ENCODE measurements around the gene NT5DC1. TPM values are rescaled to one million over a fixed set of nuclear protein-coding genes. Genes with fewer than 3 reads are reported as not detected.

NT5DC1 gene
- total and polyA plus RNA-seq, 11 donors = 6.5 to 72.4 (median 50.9) TPM

- Histone ChIP-seq H3K4me1 (peaks cover 0 to 5% (median 0%) of the 10 kb centered on the region in 12 donors), H3K4me3 (no peak overlapping the region), H3K9me3 (peaks cover 0 to 14% (median 6%) of the 10 kb centered on the region in 12 donors), H3K27me3 (no peaks in the 10 kb centered on the region), H3K36me3 (no peaks in the 10 kb centered on the region), H3K27ac (no peak overlapping the region)
- ATAC-seq = no peak
- TF ChIP-seq CTCF (IDR thresholded peaks at IDR 0.05) (no peak), POLR2A (IDR thresholded peaks at IDR 0.05) (no peak)
- DNase-seq = no peak
- intact Hi-C loops (cut with DNase I) = no loop called here
Measured at GRCh38 chr6:116180375-116180774, 79.7 kb downstream of the NT5DC1 start.

GRCh38 chr6:116189472-116189871, 88.8 kb downstream of the NT5DC1 start:
- DNase-seq (no peak), ATAC-seq (peak in 3 of 4 donors; percentile 21 to 32 (median 22))
- WGBS, 4 donors = 45 to 65% (median 59%) methylated on average over 2 of the region's 2 CpGs
- Histone ChIP-seq H3K4me1 (peaks cover 0 to 44% (median 15%) of the 10 kb centered on the region in 12 donors), H3K27me3 (no peaks in the 10 kb centered on the region), H3K4me3 (no peak overlapping the region), H3K9me3 (no peaks in the 10 kb centered on the region), H3K36me3 (no peaks in the 10 kb centered on the region), H3K27ac (peak overlapping the region in 3 of 12 donors; percentile 11 to 31 (median 29))
- intact Hi-C loops (cut with DNase I) = no loop called here
- TF ChIP-seq CTCF (IDR thresholded peaks at IDR 0.05) (no peak), POLR2A (IDR thresholded peaks at IDR 0.05) (no peak)

GRCh38 chr6:116190550-116190949, 89.9 kb downstream of the NT5DC1 start:
- peak in 3 of 4 donors; percentile 22 to 38 (median 25) for ATAC-seq
- intact Hi-C loops (cut with DNase I) = no loop called here
- 22 to 32% (median 29%) methylated on average over 4 of the region's 4 CpGs for WGBS, 4 donors

GRCh38 chr6:116191881-116192280, 91.2 kb downstream of the NT5DC1 start:
- TF ChIP-seq POLR2A (IDR thresholded peaks at IDR 0.05) = no peak
- no peak for TF ChIP-seq CTCF (IDR thresholded peaks at IDR 0.05)
- no peaks in the 10 kb centered on the region for H3K27me3 ChIP-seq
- no peak overlapping the region for H3K4me3 ChIP-seq
- ATAC-seq (no peak), DNase-seq (no peak)
- H3K27ac ChIP-seq = no peak overlapping the region
- H3K9me3 ChIP-seq = no peaks in the 10 kb centered on the region
- peaks cover 0 to 53% (median 15%) of the 10 kb centered on the region in 12 donors for H3K4me1 ChIP-seq
- WGBS, 4 donors = 92 to 99% (median 96%) methylated on average over 2 of the region's 2 CpGs
- intact Hi-C loops (cut with DNase I) = no loop called here
- no peaks in the 10 kb centered on the region for H3K36me3 ChIP-seq

More at GRCh38 chr6:116190550-116190949, 89.9 kb downstream of the NT5DC1 start:
- TF ChIP-seq CTCF (IDR thresholded peaks at IDR 0.05) = no peak
- TF ChIP-seq POLR2A (IDR thresholded peaks at IDR 0.05) = no peak
- Histone ChIP-seq H3K4me1 (peaks cover 0 to 45% (median 15%) of the 10 kb centered on the region in 12 donors), H3K27ac (peak overlapping the region in 3 of 12 donors; percentile 11 to 29 (median 11)), H3K36me3 (no peaks in the 10 kb centered on the region), H3K9me3 (no peaks in the 10 kb centered on the region), H3K4me3 (no peak overlapping the region), H3K27me3 (no peaks in the 10 kb centered on the region)
- no peak for DNase-seq
